Activated CD4-positive, alpha-beta T cell treated with anti-CD3 and anti-CD28 coated beads for 1 hour (primary cell): ENCODE data around the gene SRPK2.

ENCODE experiments used
- DNase-seq: peaks from one replicate; pipeline ENCODE4 v3.0.0-alpha.2; 2020

The SRPK2 gene

DNA sequence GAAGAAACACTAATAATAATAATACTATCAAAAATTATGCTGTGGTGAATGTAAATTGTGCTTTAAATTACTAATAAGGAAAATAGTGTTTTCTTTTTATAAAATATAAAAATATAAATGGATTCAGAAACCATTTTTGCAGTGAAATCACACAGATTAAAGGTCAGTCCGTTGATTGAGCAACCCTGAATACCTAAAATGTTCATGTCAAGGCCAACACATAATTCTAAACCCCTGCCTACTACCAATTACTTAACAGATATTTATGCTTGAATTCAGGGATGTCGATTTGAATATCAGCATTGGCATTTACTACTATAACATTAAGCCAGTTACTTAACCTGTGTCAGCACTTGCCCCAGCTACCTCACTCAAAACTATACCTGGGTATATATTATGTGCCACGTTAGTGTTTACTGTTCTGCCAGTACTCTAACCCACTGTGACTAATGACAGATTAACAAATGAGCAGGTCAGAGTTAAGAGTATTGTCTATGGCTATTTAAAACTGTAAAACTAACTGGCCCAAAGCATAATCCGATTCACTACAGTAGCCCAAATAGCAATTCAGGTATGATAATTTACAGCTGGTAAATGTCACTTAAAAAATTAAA, 209.7 kb downstream of the SRPK2 start:
- DNase-seq, result no peak

DNA sequence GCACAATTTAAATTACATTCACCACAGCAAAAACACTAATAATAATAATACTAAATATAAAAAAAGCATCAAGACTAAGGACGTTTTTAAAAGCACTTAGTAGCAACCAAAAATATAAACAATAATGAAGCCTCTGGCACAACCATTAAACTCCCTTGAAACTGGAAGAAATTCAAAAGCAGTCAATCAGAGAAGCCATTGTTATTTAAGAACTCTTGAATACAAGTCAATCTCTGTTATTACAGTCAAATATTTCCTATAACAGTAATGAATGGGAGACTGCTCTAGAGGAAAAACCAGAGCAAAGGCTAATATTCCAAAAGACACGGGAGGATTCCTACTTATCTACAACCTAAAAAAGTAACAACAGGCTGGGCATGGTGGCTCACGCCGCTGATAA, 210.5 kb downstream of the SRPK2 start:
- no peak for DNase-seq

DNA sequence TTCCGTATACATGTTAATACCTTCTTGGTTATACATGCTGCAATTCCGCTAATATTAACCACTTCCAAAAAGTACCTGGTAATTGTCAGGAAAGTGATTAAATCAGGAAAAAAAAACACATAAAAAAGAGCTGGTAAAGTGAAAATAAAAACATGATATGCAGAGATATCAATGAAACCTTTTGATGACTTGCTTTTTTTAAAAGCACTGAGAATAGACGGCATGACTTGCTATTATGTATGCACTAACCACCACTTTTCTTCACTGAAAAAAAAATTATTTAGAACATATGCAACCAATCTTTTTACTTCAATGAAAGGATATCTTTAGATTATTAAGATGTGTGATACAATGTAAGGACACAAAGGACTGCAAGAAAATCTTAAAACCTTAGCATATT, 211.7 kb downstream of the SRPK2 start:
- DNase-seq, result no peak

DNA sequence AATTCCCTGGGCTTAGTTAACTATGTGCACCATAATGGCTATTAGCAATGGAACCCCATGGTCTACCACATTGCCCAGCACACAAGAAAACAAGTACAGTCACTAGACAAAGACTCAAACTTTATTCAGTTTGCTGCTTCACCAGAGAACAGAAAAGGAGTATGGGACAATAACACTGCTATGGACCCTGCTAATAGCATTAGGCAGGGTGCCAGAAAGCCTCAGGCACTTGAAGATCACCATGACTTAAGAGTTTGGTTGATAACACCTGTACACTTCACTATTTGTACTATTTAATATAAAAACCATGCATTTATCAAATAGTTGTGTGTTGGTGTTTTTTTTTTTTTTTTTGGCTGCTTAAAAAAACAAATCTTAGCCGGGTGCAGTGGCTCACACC, 215.1 kb downstream of the SRPK2 start:
- no peak for DNase-seq

DNA sequence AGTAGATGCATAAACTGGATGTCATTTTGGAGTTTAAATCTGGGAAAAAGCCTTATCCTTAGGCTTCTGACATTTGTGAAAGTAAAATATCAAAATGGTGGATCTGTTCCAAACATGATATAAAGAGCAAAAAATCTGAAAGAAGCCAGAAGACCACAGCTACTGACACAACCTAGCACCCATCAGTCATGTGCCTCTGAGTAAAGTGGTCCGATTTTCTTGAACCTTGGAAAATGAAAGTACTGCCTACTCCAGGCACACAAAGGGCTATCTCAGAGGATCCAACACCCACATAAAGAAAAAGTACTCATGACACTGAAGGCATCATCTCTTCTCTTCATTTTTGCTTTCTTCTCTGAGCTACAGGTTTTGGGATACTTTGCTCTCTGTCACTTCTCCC, 224.0 kb downstream of the SRPK2 start:
- no peak for DNase-seq

DNA sequence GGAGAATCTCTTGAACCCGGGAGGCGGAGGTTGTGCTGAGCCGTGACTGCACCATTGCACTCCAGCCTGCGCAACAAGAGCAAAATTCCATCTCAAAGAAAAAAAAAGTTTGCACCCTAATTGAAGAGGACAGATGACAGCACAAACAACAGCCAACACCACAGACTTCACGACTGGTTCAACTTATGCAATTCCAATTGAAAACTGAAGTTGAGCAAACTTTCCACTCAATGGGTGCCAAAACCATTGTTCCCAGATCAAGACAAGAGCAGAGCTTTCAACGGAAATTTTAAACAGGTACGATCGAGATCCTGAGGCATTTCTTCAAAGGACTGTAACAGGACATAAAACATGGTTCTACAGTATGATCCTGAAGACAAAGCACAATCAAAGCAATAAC, 225.0 kb downstream of the SRPK2 start:
- no peak for DNase-seq

DNA sequence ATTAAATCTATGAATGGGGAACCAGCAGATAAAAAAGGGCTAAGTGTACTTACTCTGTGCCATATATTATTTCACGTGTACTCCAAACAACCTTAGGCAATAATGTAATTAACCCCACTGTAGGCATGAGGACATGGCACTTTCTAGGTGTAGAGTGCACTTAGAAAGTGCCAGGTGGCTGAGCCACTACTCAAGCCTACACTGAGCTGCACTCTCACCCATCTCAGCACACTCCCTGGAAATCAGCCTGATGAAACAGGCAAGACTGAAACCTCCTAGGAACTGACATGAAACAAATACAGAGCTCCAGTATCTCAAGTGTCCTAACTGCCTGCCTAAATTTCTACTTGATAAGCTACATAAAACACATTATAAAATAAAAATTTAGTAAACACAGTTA, 227.4 kb downstream of the SRPK2 start:
- DNase-seq, result no peak

DNA sequence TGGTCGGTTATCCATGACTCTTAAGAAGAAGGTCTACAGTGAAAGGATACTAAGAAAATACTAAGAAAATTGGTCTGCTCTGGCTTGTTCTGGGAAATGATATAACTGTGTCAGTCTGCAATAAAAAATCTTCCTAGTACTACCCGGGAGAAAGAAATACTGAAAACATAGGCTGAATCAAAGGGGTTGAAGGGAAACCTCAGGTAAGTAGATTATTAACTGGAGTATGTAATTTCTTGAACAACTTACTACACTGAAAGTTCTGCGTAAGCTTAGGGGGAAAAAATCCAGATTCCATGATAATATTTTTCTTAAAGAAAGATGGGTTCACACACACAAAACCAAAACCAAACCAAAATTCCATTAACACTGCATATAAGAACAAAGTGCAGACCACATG, 231.4 kb downstream of the SRPK2 start:
- no peak for DNase-seq

DNA sequence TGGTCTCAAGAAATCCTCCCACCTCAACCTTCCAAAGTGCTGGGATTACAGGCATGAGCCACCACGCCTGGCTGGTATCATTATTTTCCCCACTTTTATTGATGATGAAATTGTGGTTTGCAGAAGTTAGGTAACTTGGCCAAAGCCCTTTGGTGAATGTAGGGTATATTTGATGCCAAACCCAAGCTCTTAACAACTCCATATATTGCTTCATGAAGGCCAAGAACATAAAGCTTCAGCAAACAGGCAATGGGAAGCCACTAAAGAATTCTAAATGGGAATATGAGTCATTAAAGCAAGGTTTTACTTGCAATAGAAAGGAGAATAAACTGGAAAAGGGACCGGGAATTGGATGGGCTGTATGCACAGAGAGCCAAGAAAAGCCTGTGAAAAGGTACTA, 232.0 kb downstream of the SRPK2 start:
- no peak for DNase-seq

DNA sequence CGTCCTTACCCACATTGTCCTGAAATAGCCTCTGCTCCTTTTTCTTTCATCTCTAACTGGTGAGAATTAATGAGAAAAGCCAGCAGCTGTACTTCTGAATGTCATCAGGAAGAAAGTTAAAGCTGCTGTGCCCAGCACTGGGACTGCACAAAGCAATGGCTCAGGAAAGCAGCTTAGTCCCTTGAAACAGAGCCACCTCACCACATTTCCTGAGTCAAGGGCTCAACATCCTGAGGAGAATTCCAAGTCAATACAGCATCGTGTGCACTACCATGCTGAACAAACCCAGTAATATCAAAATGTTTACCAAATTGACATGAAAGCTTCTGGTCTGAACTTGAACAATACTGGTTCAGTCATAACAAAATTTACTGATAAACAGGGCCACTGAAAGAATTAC, 234.6 kb downstream of the SRPK2 start:
- no peak for DNase-seq

DNA sequence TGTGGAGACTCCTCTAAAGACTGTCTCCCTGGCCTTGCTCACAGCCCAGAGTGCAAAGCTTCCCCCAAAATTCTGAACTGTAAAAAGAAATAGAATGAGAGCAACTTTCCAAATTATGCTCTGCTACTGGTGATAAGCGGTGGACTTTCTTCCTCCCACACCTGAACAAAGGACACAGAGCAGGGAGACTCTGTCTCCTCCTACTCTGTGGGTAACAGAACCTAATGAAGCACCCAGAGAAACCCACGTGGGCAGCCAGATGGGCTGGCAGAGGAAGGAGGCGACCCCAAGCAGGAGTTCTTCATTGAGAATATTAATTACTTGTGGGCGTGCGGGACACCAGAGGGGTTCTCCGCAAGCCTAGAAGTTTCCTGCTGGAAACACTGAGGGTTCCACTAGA, 235.2 kb downstream of the SRPK2 start:
- DNase-seq, result no peak

DNA sequence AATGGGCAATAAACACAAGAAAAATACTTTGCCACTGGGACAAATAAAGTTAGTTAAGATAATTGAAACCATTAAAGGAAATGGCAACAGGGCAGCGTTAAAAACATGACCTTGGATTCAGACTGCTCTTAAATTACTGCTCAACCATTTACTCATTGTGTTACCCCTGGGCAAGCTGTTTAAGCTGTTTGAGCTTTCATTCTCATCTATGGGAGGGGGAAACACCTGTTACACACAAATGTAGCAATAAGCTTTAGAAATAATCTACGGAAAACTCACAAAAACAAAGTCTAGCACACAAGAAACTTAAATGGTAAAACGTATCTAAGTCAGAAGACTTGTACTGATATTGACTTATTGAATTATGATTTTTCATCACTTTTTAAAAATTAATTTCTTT, 237.6 kb downstream of the SRPK2 start:
- DNase-seq, result no peak

DNA sequence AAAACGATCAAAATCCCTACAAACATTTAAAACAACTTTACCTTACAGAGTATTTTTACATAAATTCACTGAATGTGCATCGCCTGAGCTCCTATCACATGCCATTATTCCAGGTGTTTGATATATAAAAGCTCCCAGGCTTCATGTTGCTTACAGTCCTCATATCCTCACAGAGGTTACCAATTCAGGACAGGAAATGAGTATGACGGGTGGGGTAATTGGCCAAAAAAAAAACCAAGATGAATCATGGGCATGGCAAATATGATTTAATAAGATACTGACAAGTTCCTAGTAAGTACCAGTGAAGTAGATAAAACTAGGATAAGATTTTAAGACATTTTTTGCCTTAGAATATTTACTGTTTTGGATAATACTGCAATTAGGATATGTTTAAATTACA, 238.9 kb downstream of the SRPK2 start:
- no peak for DNase-seq

DNA sequence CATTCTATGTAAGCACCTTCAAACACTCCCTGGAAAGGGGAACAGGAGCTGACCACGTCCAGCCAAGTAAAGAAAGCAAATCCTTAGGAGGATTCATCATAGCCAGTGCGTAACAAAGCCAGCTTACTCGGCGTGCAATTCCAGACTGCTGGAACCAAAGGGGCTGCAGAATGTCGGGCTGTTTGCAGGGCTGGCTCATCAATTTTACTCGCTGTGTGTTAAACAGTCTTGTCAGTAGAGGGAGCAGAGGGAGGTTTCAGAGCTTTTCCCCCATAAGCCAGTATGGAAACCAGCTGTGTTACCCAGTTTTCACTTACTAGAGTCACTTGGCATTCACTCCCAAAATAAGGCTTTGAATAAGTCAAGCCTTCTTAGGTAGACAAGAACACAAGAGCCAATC, 247.7 kb downstream of the SRPK2 start:
- DNase-seq, result no peak

DNA sequence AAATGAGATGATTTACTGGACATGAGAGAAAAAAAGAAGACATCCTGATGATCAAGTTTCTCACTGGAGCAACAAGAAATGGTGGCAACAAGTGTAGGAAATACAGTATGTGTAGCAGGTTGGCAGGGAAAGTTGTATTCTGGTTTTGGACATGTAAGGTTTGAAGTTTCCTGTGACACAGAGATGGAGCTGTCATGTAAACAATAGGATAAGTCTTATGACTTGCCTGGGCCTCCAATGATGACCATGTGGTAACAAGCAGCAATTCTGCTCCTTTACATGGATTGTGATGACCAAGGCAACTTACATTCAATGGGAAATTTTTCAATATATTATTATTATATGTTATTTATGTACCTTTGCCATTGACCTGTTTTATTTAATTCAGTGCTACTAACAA, 249.3 kb downstream of the SRPK2 start:
- DNase-seq, result no peak

DNA sequence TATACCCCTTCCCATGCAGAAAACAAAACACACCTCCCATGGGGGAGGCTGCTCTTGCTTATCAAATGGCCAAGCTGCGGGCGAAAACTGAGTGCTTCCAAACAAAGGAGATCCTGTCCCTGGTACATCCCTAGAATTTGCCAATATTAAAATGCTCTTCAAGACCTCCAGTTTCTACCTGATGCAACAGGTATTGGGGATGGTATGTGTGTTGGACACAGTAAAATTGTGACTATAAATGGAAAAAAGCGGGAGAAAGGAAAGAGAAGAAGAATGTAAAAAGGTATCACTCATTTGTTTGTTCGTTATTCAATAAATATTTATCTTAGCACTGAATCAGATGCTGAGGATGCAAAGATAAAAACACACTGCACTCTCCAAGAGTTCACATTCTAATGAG, 250.8 kb downstream of the SRPK2 start:
- no peak for DNase-seq

DNA sequence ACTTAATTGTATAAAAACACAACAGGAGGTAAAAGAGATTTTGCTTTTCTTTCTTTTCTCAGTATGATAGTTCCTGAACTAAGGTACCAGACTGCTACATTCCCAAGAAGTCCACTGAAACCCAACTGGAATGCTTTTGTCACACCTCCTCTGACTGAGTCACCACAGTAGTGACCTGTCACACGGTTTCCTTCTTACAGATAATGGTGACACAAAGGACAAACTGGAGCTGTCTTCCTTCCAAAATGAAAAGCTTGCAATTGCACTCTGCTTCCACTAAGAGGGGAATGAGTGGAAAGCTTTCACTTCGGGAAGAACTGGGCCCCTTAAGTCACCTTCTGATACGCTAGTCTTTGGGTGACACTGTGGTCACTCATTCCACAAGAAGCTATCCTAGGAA, 252.5 kb downstream of the SRPK2 start:
- no peak for DNase-seq

DNA sequence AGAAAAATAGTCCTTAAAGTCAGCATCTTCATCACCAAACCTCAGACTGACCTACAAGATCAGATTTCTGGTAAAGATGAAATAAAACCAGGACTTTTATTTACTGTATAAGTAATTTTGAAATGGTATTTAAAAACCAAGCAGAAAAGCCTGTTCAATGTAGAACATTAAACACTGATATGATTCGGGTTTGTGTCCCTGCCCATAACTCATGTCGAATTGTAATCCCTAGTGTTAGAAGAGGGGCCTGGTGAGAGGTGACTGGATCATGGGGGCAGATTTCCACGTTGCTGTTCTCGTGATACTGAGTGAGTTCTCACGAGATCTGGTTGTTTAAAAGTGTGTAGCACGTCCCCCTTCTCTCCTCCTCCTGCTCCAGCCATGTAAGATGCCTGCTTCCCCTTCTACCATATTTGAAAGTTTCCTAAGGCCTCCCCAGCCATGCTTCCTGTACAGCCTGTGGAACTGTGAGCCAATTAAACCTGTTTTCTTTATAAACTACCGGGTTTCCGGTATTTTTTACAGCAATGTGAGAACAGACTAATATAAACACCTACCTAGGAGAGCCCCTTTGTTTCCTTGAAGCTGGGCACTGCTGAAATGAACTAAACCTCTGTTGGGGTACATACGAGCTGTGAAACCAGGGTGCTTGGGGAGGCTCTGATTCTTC, 254.6 kb downstream of the SRPK2 start:
- DNase-seq, result no peak

DNA sequence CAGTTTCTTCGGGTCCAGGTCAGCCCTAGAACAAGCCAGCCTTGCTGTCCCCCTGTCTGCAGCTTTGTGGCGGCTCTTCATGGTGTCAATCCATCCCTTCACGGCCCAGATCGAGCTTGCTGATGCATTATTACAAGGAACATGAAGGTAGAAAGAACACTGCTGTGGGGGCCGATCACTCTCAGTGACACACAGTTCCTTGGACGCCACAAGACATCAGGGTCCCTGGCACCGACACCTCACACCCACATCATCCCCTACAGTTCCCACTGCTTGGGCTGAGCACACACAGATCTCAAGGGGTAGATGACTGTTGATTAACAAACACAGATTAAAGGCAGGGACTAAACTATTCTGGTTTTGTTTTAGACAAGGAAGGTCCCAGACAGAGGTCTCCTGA, 255.4 kb downstream of the SRPK2 start:
- no peak for DNase-seq

DNA sequence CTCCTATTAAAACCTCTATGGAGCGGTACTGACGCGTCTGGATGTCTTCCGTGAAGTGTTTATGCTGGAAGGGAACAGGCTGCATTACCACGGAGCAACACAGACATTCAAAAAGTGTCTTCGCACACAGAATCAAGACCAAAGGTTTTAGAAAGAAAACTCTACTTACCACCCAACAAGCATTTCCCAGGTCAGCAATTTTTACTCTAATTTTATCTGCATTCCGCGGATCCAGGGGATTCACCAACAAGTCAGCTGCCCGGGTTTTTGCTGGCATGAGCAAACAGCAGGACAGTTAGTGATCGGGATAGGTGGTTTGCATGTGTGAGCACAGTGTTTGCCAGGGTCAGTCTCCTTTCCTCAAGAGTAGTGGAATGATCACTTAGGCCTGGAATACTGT, 255.9 kb downstream of the SRPK2 start:
- DNase-seq, result no peak

DNA sequence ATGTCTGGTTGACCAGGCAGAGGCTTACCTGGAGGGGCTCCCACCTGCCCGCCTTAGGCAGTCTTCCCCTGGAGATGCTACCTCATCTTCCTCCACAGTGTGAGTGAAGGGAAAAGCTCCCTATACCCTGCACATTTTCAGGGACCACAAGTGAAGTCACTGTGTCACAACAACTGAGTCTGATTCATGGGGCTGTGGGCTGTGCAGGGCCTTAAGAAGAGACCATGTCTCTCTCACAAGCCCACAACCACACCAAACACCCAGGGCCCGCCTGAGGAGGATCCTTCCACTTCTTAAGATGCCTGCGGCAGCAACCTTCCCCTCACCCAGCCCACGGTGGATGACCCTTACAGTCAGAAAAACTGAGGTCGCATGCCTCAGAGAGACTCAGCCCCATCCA, 256.4 kb downstream of the SRPK2 start:
- DNase-seq, result no peak

DNA sequence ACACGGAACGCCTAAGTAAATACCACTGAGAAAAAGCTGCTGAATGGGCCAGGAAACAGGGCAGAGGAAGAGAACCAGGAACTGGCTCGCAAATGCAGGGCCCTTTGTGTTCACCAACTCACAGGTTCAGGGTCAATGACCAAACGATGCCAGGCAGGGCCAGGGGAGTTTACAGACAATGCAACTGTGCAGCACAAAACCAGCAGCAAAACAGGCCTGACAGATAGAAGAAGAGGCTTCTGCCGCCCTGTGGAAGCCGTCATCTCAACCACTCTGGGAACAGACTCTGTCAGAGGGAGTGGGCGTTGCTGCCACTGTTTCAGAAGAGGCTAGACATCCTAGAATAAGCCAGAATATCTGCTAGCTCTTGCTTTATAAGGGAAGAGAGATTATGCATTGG, 256.8 kb downstream of the SRPK2 start:
- DNase-seq, result no peak

DNA sequence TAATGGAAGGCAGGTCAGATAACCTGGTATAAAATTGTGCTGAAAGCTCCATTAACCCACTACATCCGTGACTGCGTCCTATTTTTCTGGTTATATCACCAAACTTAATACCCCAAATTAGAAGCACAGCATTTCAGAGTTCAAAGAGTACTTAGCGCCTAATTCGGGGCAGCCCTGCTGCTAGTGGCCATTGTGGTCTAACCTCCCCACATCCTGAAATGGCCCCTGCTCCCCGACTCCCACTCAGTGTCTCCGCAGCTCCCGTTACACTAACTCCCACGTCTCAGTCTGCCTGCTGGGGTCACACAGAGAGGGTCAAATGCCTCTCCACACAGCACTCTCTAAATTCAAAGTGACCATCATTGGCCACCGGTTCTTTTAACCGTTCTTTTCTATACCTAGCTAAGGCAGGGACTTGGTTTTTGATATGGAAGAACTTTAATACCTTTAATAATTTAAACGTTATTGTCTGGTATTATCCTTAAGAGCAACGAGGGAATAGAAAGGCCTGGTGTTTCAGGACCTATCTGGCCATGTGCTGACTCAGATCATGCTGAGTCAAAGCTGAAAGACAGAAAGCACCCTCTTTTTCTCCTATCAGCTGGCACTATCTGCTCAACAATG, 257.6 kb downstream of the SRPK2 start:
- DNase-seq, result no peak

DNA sequence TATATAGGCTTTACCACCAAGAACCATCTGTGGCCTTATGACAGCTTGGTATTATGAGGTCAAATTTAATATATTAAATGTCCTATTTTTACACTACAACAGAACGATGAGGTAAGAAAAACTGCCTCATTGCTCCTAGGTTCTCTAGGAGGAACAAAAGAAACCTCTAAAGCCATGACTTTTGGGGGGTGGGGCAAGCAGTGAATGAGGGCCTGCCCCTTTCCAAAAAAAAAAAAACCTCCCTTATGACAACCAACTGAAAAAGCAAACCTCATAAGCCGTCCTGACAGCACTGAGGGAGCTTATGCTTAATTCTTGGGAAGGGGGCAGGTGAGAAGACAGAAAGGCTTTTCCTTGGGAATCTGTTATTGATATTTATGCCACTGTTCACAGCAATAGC, 258.1 kb downstream of the SRPK2 start:
- DNase-seq, result no peak

DNA sequence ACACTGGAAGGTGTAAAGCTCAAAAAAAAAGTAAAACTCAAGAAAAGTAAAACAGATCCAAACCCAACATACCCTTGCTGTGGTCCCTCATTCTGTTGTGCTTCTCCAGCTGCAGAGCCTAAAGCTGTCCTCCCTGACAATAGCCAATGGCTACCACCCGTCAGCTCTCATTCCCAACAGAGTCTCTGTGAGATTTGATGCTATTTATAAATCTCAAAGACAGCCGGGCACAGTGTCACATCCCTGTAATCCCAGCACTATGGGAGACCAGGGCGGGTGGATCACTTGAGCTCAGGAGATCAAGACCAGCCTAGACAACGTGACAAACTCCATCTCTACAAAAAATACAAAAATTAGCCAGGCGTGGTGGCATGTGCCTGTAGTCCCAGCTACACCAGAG, 258.7 kb downstream of the SRPK2 start:
- no peak for DNase-seq
